ENCODE measurements around the gene DIP2B. TPM values are rescaled to one million over a fixed set of nuclear protein-coding genes. Genes with fewer than 3 reads are reported as not detected.
A peak's percentile ranks its signal among the peaks of the same experiment; 100 is the strongest.

The DIP2B gene
- total and polyA plus RNA-seq, 10 donors, result 5.6 to 96.4 (median 61.6) TPM

- Histone ChIP-seq H3K27me3 (replicated peaks in 1 of 7) (no peaks in the 10 kb centered on the region), H3K4me1 (peaks cover 4 to 82% (median 41%) of the 10 kb centered on the region in 6 donors), H3K9me3 (no peaks in the 10 kb centered on the region), H3K27ac (no peak overlapping the region), H3K4me3 (no peak overlapping the region), H3K36me3 (peaks cover 0 to 11% (median 0%) of the 10 kb centered on the region in 6 donors)
- intact Hi-C loops (cut with DNase I; ENCODE audit: low total_unique reads), result no loop called here
- DNase-seq, result no peak
- WGBS, 5 donors, result 94 to 98% (median 96%) methylated on average over 7 of the region's 7 CpGs
- no peak for TF ChIP-seq POLR2A (IDR thresholded peaks at IDR 0.05)
These were observed 110.5 kb downstream of the DIP2B start for GRCh38 chr12:50615145-50615906.

DNA sequence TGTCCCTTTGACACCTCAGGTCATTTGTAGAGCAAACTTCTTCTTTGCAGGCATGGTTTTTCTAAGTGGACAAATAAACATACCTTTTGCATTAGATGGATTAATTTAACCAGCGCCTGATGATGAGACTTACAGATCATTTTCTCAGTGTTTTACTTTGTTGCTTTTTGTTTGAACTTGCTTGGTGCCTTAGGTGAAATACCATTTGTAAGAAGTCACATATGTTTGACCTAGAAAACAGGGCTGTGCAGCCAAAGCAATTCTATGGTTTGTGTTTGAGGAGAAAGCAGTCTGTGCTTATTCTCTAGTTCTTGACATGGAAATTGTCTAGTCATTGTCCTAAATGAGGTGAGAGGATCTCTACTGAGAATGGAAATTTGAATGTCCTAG is 111.1 kb downstream of the DIP2B start:
- Histone ChIP-seq H3K36me3 (peaks cover 0 to 11% (median 0%) of the 10 kb centered on the region in 6 donors), H3K27ac (peak overlapping the region in 2 of 8 donors; percentile 2 to 16), H3K27me3 (replicated peaks in 1 of 7) (no peaks in the 10 kb centered on the region), H3K4me3 (no peak overlapping the region), H3K4me1 (peaks cover 4 to 84% (median 42%) of the 10 kb centered on the region in 6 donors), H3K9me3 (no peaks in the 10 kb centered on the region)
- WGBS, 5 donors, result 91 to 100% (median 95%) methylated on average over 1 of the region's 1 CpG
- DNase-seq, result no peak
- intact Hi-C loops (cut with DNase I; ENCODE audit: low total_unique reads), result no loop called here
- no peak for TF ChIP-seq CTCF (IDR thresholded peaks at IDR 0.05 in 8 of 11, conservative IDR thresholded peaks at IDR 0.05 in 3 of 11)
- TF ChIP-seq POLR2A (IDR thresholded peaks at IDR 0.05), result no peak
- no peak for TF ChIP-seq POLR2AphosphoS5 (IDR thresholded peaks at IDR 0.05)

DNA sequence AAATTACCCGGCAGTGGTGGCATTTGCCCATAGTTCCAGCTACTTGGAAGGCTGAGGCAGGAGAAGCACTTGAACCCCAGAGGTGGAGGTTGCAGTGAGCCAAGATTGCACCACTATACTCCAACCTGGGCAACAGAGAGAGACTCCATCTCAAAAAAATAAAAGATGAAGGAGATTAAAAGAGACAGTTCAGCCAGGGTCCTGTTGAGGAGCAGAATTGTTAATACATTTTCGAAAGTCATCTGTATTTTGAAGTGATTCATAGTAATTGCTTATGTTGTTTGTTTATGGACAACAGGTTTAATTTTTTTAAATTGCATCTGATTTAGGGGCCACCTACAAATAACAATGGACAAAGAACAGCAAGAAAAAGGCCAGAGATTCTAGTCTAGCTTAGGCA is 112.9 kb downstream of the DIP2B start:
- no peaks in the 10 kb centered on the region for H3K9me3 ChIP-seq
- no peak for DNase-seq
- intact Hi-C loops (cut with DNase I; ENCODE audit: low total_unique reads), result no loop called here
- peaks cover 7 to 88% (median 46%) of the 10 kb centered on the region in 6 donors for H3K4me1 ChIP-seq
- no peaks in the 10 kb centered on the region for H3K27me3 ChIP-seq (replicated peaks in 1 of 7)
- peaks cover 0 to 3% (median 0%) of the 10 kb centered on the region in 6 donors for H3K36me3 ChIP-seq
- H3K27ac ChIP-seq, result no peak overlapping the region
- H3K4me3 ChIP-seq, result no peak overlapping the region
- TF ChIP-seq CTCF (IDR thresholded peaks at IDR 0.05 in 8 of 11, conservative IDR thresholded peaks at IDR 0.05 in 3 of 11) (no peak), POLR2A (IDR thresholded peaks at IDR 0.05) (no peak), POLR2AphosphoS5 (IDR thresholded peaks at IDR 0.05) (no peak)
- WGBS, 5 donors, result 44 to 88% (median 47%) methylated on average over 2 of the region's 2 CpGs

- Histone ChIP-seq H3K4me3 (no peak overlapping the region), H3K9me3 (no peaks in the 10 kb centered on the region), H3K27me3 (replicated peaks in 1 of 7) (no peaks in the 10 kb centered on the region), H3K4me1 (peaks cover 7 to 85% (median 43%) of the 10 kb centered on the region in 6 donors), H3K27ac (no peak overlapping the region), H3K36me3 (no peaks in the 10 kb centered on the region)
- 82 to 96% (median 95%) methylated on average over 7 of the region's 7 CpGs for WGBS, 5 donors
- no peak for DNase-seq
- no peak for TF ChIP-seq POLR2A (IDR thresholded peaks at IDR 0.05)
- TF ChIP-seq CTCF (IDR thresholded peaks at IDR 0.05 in 8 of 11, conservative IDR thresholded peaks at IDR 0.05 in 3 of 11), result no peak
- no peak for TF ChIP-seq POLR2AphosphoS5 (IDR thresholded peaks at IDR 0.05)
- intact Hi-C loops (cut with DNase I; ENCODE audit: low total_unique reads), result no loop called here
These were observed 114.3 kb downstream of the DIP2B start for GRCh38 chr12:50618864-50619609.

All from spleen (tissue), 11 donors.